ENCODE data around the gene PPP2R2C.
A peak's percentile ranks its signal among the peaks of the same experiment; 100 is the strongest.

The PPP2R2C gene

GRCh38 chr4:6474053-6474568 is 1.7 kb upstream of the PPP2R2C start:
- peak; percentile 14 for TF ChIP-seq CTCF (IDR thresholded peaks at IDR 0.05; ENCODE audit: poor library complexity, severe bottlenecking)
- ATAC-seq (ENCODE audit: low read depth) (no peak), DNase-seq (ENCODE audit: low spot score) (no peak)
- H3K27me3 ChIP-seq (ENCODE audit: insufficient read depth, poor library complexity, severe bottlenecking): peaks cover 42% of the 10 kb centered on the region
- no peaks in the 10 kb centered on the region for H3K36me3 ChIP-seq (ENCODE audit: low read depth)
- no peak overlapping the region for H3K4me3 ChIP-seq (ENCODE audit: severe bottlenecking)
- H3K27ac ChIP-seq (ENCODE audit: poor library complexity, severe bottlenecking): no peak overlapping the region
- H3K4me1 ChIP-seq (ENCODE audit: insufficient read depth, poor library complexity, severe bottlenecking): no peaks in the 10 kb centered on the region
- no peaks in the 10 kb centered on the region for H3K9me3 ChIP-seq (ENCODE audit: severe bottlenecking)

GRCh38 chr4:6473264-6474052 is 1.0 kb upstream of the PPP2R2C start:
- Histone ChIP-seq H3K4me3 (ENCODE audit: severe bottlenecking) (no peak overlapping the region), H3K27me3 (ENCODE audit: insufficient read depth, poor library complexity, severe bottlenecking) (peaks cover 43% of the 10 kb centered on the region), H3K9me3 (ENCODE audit: severe bottlenecking) (no peaks in the 10 kb centered on the region), H3K4me1 (ENCODE audit: insufficient read depth, poor library complexity, severe bottlenecking) (no peaks in the 10 kb centered on the region), H3K36me3 (ENCODE audit: low read depth) (no peaks in the 10 kb centered on the region), H3K27ac (ENCODE audit: poor library complexity, severe bottlenecking) (no peak overlapping the region)
- DNase-seq (ENCODE audit: low spot score): no peak
- no peak for ATAC-seq (ENCODE audit: low read depth)
- TF ChIP-seq CTCF (IDR thresholded peaks at IDR 0.05; ENCODE audit: poor library complexity, severe bottlenecking): no peak

GRCh38 chr4:6472008-6472386 is 417 bp downstream of the PPP2R2C start:
- no peak overlapping the region for H3K27ac ChIP-seq (ENCODE audit: poor library complexity, severe bottlenecking)
- no peaks in the 10 kb centered on the region for H3K9me3 ChIP-seq (ENCODE audit: severe bottlenecking)
- H3K4me1 ChIP-seq (ENCODE audit: insufficient read depth, poor library complexity, severe bottlenecking): no peaks in the 10 kb centered on the region
- no peak for ATAC-seq (ENCODE audit: low read depth)
- H3K27me3 ChIP-seq (ENCODE audit: insufficient read depth, poor library complexity, severe bottlenecking): peaks cover 43% of the 10 kb centered on the region
- H3K36me3 ChIP-seq (ENCODE audit: low read depth): no peaks in the 10 kb centered on the region
- no peak for DNase-seq (ENCODE audit: low spot score)
- no peak for TF ChIP-seq CTCF (IDR thresholded peaks at IDR 0.05; ENCODE audit: poor library complexity, severe bottlenecking)
- H3K4me3 ChIP-seq (ENCODE audit: severe bottlenecking): no peak overlapping the region

DNA sequence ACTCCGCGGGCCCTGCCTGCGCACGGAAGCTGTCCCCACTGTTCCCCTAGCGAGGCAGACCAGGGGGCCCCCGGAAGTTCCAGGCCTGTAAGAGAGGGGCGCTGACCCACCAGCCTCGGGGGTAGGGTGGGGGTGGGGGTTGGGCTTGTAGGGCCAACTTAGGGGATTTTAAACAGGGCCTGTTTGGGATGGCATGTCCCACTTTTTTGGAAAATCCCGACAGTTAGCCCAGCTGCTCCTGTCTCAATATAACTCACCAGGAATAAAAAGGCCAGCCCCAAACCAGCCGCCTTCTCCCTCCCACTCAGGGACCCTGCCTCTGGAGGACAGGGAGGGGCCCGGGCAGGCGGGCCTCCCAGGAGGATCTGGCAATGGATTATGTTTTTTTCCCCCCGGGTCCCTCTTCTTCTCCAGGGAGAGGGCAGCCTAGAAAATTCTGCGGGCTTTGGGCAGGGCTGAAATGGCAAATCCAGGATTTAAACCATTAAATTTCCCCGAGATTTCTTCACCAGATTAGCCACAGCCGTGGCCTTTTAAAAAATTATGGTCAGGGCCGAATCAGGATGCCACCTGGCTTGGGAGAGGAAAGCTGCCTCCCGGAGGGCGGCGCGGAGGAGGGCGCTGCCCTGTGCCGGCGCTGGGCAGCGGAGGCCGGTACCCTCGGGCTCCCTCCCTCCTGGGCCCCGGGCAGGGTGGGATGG is 957 bp downstream of the PPP2R2C start:
- Histone ChIP-seq H3K27ac (ENCODE audit: poor library complexity, severe bottlenecking) (no peak overlapping the region), H3K27me3 (ENCODE audit: insufficient read depth, poor library complexity, severe bottlenecking) (peaks cover 43% of the 10 kb centered on the region), H3K4me3 (ENCODE audit: severe bottlenecking) (peak overlapping the region; percentile 19), H3K9me3 (ENCODE audit: severe bottlenecking) (no peaks in the 10 kb centered on the region), H3K4me1 (ENCODE audit: insufficient read depth, poor library complexity, severe bottlenecking) (no peaks in the 10 kb centered on the region), H3K36me3 (ENCODE audit: low read depth) (no peaks in the 10 kb centered on the region)
- no peak for TF ChIP-seq CTCF (IDR thresholded peaks at IDR 0.05; ENCODE audit: poor library complexity, severe bottlenecking)
- no peak for DNase-seq (ENCODE audit: low spot score)
- ATAC-seq (ENCODE audit: low read depth): no peak
